ENCODE measurements around the gene CNPY2.
A peak's percentile ranks its signal among the peaks of the same experiment; 100 is the strongest.

The CNPY2 gene

GRCh38 chr12:56304872-56305590 lies 10.8 kb downstream of the CNPY2 start:
- in situ Hi-C loops (cut with MboI; ENCODE audit: low pct_unique_long_range_greater_than_20kb, low sequenced_read_pairs, unreplicated experiment), result no loop called here
- no peak for DNase-seq (ENCODE audit: low spot score)
- TF ChIP-seq CTCF (IDR thresholded peaks at IDR 0.05; ENCODE audit: extremely low read depth, insufficient read depth, missing control alignments), result no peak

- no peak for DNase-seq (ENCODE audit: low spot score)
- in situ Hi-C loops (cut with MboI; ENCODE audit: low pct_unique_long_range_greater_than_20kb, low sequenced_read_pairs, unreplicated experiment), result no loop called here
- no peak for TF ChIP-seq CTCF (IDR thresholded peaks at IDR 0.05; ENCODE audit: extremely low read depth, insufficient read depth, missing control alignments)
Measured at GRCh38 chr12:56304276-56304675, 11.5 kb downstream of the CNPY2 start.

- no peak for TF ChIP-seq CTCF (IDR thresholded peaks at IDR 0.05; ENCODE audit: extremely low read depth, insufficient read depth, missing control alignments)
- in situ Hi-C loops (cut with MboI; ENCODE audit: low pct_unique_long_range_greater_than_20kb, low sequenced_read_pairs, unreplicated experiment), result no loop called here
- DNase-seq (ENCODE audit: low spot score), result no peak
Measured at GRCh38 chr12:56300644-56301464, 14.9 kb downstream of the CNPY2 start.

GRCh38 chr12:56299853-56300643 lies 15.7 kb downstream of the CNPY2 start, which contains the start of gene CS:
CS (minus strand) TSS chr12:56300330; CDS start chr12:56300201, 129 bp downstream.
- no peak for TF ChIP-seq CTCF (IDR thresholded peaks at IDR 0.05; ENCODE audit: extremely low read depth, insufficient read depth, missing control alignments)
- in situ Hi-C loops (cut with MboI; ENCODE audit: low pct_unique_long_range_greater_than_20kb, low sequenced_read_pairs, unreplicated experiment), result no loop called here
- peak; percentile 95 for DNase-seq (ENCODE audit: low spot score)

- TF ChIP-seq CTCF (IDR thresholded peaks at IDR 0.05; ENCODE audit: extremely low read depth, insufficient read depth, missing control alignments), result no peak
- in situ Hi-C loops (cut with MboI; ENCODE audit: low pct_unique_long_range_greater_than_20kb, low sequenced_read_pairs, unreplicated experiment), result no loop called here
- DNase-seq (ENCODE audit: low spot score), result no peak
Measured at GRCh38 chr12:56299308-56299852, 16.4 kb downstream of the CNPY2 start.

GRCh38 chr12:56298828-56299227 lies 17.0 kb downstream of the CNPY2 start:
- TF ChIP-seq CTCF (IDR thresholded peaks at IDR 0.05; ENCODE audit: extremely low read depth, insufficient read depth, missing control alignments), result no peak
- in situ Hi-C loops (cut with MboI; ENCODE audit: low pct_unique_long_range_greater_than_20kb, low sequenced_read_pairs, unreplicated experiment), result no loop called here
- DNase-seq (ENCODE audit: low spot score), result no peak

Measured in GM13977 (cell line).